ENCODE data around the gene USP2.

The USP2 gene

GRCh38 chr11:119373921-119374631 lies 7.4 kb downstream of the USP2 start:
- no peaks in the 10 kb centered on the region for H3K27me3 ChIP-seq (ENCODE audit: insufficient read depth, low read length, poor library complexity)
- H3K9ac ChIP-seq (ENCODE audit: low read depth, low read length) = no peak overlapping the region
- peak; percentile 81 for TF ChIP-seq CTCF (IDR thresholded peaks at IDR 0.05; ENCODE audit: borderline replicate concordance, extremely low read depth, low read length, poor library complexity, severe bottlenecking)
- TF ChIP-seq EZH2 (IDR thresholded peaks at IDR 0.05; ENCODE audit: borderline replicate concordance, low read depth, low read length, severe bottlenecking) = no peak
- no peaks in the 10 kb centered on the region for H3K36me3 ChIP-seq (ENCODE audit: insufficient read depth, low read length)
- no peaks in the 10 kb centered on the region for H3K9me3 ChIP-seq (ENCODE audit: insufficient read depth, low read length, severe bottlenecking)
- ATAC-seq (ENCODE audit: insufficient read depth, low read depth) = peak; percentile 61
- no peaks in the 10 kb centered on the region for H3K79me2 ChIP-seq (ENCODE audit: insufficient read depth, low read length)
- H3K4me2 ChIP-seq (ENCODE audit: insufficient read depth, low read length) = no peak overlapping the region
- no peak overlapping the region for H2AFZ ChIP-seq (ENCODE audit: low read depth, low read length)
- peak; percentile 49 for DNase-seq
- no peak overlapping the region for H3K4me3 ChIP-seq (ENCODE audit: low read depth in 1 of 2, low read length in 2 of 2)
- no peaks in the 10 kb centered on the region for H3K4me1 ChIP-seq (ENCODE audit: insufficient read depth, low read length)
- no peak overlapping the region for H3K27ac ChIP-seq (ENCODE audit: low read length)
- no peaks in the 10 kb centered on the region for H4K20me1 ChIP-seq (ENCODE audit: insufficient read depth, low read length)

- no peak for DNase-seq
- Histone ChIP-seq H3K4me2 (ENCODE audit: insufficient read depth, low read length) (no peak overlapping the region), H3K27me3 (ENCODE audit: insufficient read depth, low read length, poor library complexity) (peaks cover 6% of the 10 kb centered on the region), H3K4me3 (ENCODE audit: low read depth in 1 of 2, low read length in 2 of 2) (no peak overlapping the region), H2AFZ (ENCODE audit: low read depth, low read length) (no peak overlapping the region), H3K79me2 (ENCODE audit: insufficient read depth, low read length) (no peaks in the 10 kb centered on the region), H3K36me3 (ENCODE audit: insufficient read depth, low read length) (no peaks in the 10 kb centered on the region), H3K4me1 (ENCODE audit: insufficient read depth, low read length) (no peaks in the 10 kb centered on the region), H3K27ac (ENCODE audit: low read length) (no peak overlapping the region), H3K9ac (ENCODE audit: low read depth, low read length) (no peak overlapping the region), H3K9me3 (ENCODE audit: insufficient read depth, low read length, severe bottlenecking) (no peaks in the 10 kb centered on the region), H4K20me1 (ENCODE audit: insufficient read depth, low read length) (no peaks in the 10 kb centered on the region)
- no peak for ATAC-seq (ENCODE audit: insufficient read depth, low read depth)
- TF ChIP-seq CTCF (IDR thresholded peaks at IDR 0.05; ENCODE audit: borderline replicate concordance, extremely low read depth, low read length, poor library complexity, severe bottlenecking) (no peak), EZH2 (IDR thresholded peaks at IDR 0.05; ENCODE audit: borderline replicate concordance, low read depth, low read length, severe bottlenecking) (no peak)
Measured at GRCh38 chr11:119373059-119373920, 8.2 kb downstream of the USP2 start.

- H3K27me3 ChIP-seq (ENCODE audit: insufficient read depth, low read length, poor library complexity) = peaks cover 9% of the 10 kb centered on the region
- no peak overlapping the region for H3K4me3 ChIP-seq (ENCODE audit: low read depth in 1 of 2, low read length in 2 of 2)
- TF ChIP-seq EZH2 (IDR thresholded peaks at IDR 0.05; ENCODE audit: borderline replicate concordance, low read depth, low read length, severe bottlenecking) (no peak), CTCF (IDR thresholded peaks at IDR 0.05; ENCODE audit: borderline replicate concordance, extremely low read depth, low read length, poor library complexity, severe bottlenecking) (no peak)
- H3K9ac ChIP-seq (ENCODE audit: low read depth, low read length) = no peak overlapping the region
- no peaks in the 10 kb centered on the region for H3K9me3 ChIP-seq (ENCODE audit: insufficient read depth, low read length, severe bottlenecking)
- H3K4me2 ChIP-seq (ENCODE audit: insufficient read depth, low read length) = no peak overlapping the region
- H3K79me2 ChIP-seq (ENCODE audit: insufficient read depth, low read length) = no peaks in the 10 kb centered on the region
- H2AFZ ChIP-seq (ENCODE audit: low read depth, low read length) = no peak overlapping the region
- ATAC-seq (ENCODE audit: insufficient read depth, low read depth) (no peak), DNase-seq (no peak)
- H4K20me1 ChIP-seq (ENCODE audit: insufficient read depth, low read length) = no peaks in the 10 kb centered on the region
- no peaks in the 10 kb centered on the region for H3K4me1 ChIP-seq (ENCODE audit: insufficient read depth, low read length)
- H3K27ac ChIP-seq (ENCODE audit: low read length) = no peak overlapping the region
- H3K36me3 ChIP-seq (ENCODE audit: insufficient read depth, low read length) = no peaks in the 10 kb centered on the region
Measured at GRCh38 chr11:119372260-119373058, 9.0 kb downstream of the USP2 start.
